ENCODE measurements around the gene NEK11. TPM values are rescaled to one million over a fixed set of nuclear protein-coding genes. Genes with fewer than 3 reads are reported as not detected.

The NEK11 gene
- total RNA-seq, 1 donor from 2014 or later: 7.1 TPM

GRCh38 chr3:131396170-131396569 lies 369.5 kb downstream of the NEK11 start:
- Histone ChIP-seq H3K27me3 (ENCODE audit: insufficient read depth, low read length) (no peaks in the 10 kb centered on the region), H3K9ac (ENCODE audit: low read length) (no peak overlapping the region), H3K9me3 (ENCODE audit: insufficient read depth, low read depth, low read length) (peaks cover 2% of the 10 kb centered on the region), H3K4me1 (ENCODE audit: insufficient read depth, low read length) (no peaks in the 10 kb centered on the region), H3K79me2 (ENCODE audit: insufficient read depth, low read length) (no peaks in the 10 kb centered on the region), H3K4me2 (ENCODE audit: low read length) (no peak overlapping the region), H3K27ac (ENCODE audit: low read depth, low read length) (no peak overlapping the region), H3K36me3 (ENCODE audit: insufficient read depth, low read length) (no peaks in the 10 kb centered on the region), H2AFZ (ENCODE audit: low read depth, low read length) (no peak overlapping the region), H4K20me1 (ENCODE audit: insufficient read depth, low read length) (no peaks in the 10 kb centered on the region), H3K4me3 (ENCODE audit: insufficient read depth, low read depth, low read length) (no peak overlapping the region)
- no peaks in the 10 kb centered on the region for H3K27me3 Mint-ChIP-seq (ENCODE audit: low read depth, unreplicated experiment)
- FAIRE-seq (no peak), DNase-seq (ENCODE audit: low read depth) (no peak)
- no peak overlapping the region for H3K4me3 Mint-ChIP-seq (ENCODE audit: unreplicated experiment)
- no peaks in the 10 kb centered on the region for H3K36me3 Mint-ChIP-seq (ENCODE audit: low read depth, unreplicated experiment)
- TF ChIP-seq CTCF (IDR thresholded peaks at IDR 0.05; ENCODE audit: insufficient read depth, low read depth, low read length) (no peak), EZH2 (IDR thresholded peaks at IDR 0.05; ENCODE audit: insufficient read depth, low read length) (no peak)
- H3K9me3 Mint-ChIP-seq (ENCODE audit: unreplicated experiment): no peaks in the 10 kb centered on the region
- no peak overlapping the region for H3K27ac Mint-ChIP-seq (ENCODE audit: unreplicated experiment)
- no peaks in the 10 kb centered on the region for H3K4me1 Mint-ChIP-seq (ENCODE audit: low read depth, unreplicated experiment)

GRCh38 chr3:131397889-131398288 lies 371.2 kb downstream of the NEK11 start:
- H3K27me3 Mint-ChIP-seq (ENCODE audit: low read depth, unreplicated experiment): no peaks in the 10 kb centered on the region
- no peaks in the 10 kb centered on the region for H3K9me3 ChIP-seq (ENCODE audit: insufficient read depth, low read depth, low read length)
- no peaks in the 10 kb centered on the region for H4K20me1 ChIP-seq (ENCODE audit: insufficient read depth, low read length)
- H3K4me2 ChIP-seq (ENCODE audit: low read length): no peak overlapping the region
- no peaks in the 10 kb centered on the region for H3K27me3 ChIP-seq (ENCODE audit: insufficient read depth, low read length)
- TF ChIP-seq CTCF (IDR thresholded peaks at IDR 0.05; ENCODE audit: insufficient read depth, low read depth, low read length) (no peak), EZH2 (IDR thresholded peaks at IDR 0.05; ENCODE audit: insufficient read depth, low read length) (no peak)
- H3K4me1 Mint-ChIP-seq (ENCODE audit: low read depth, unreplicated experiment): peaks cover 12% of the 10 kb centered on the region
- H3K27ac ChIP-seq (ENCODE audit: low read depth, low read length): no peak overlapping the region
- H3K79me2 ChIP-seq (ENCODE audit: insufficient read depth, low read length): no peaks in the 10 kb centered on the region
- H3K36me3 ChIP-seq (ENCODE audit: insufficient read depth, low read length): no peaks in the 10 kb centered on the region
- H3K9me3 Mint-ChIP-seq (ENCODE audit: unreplicated experiment): no peaks in the 10 kb centered on the region
- no peak overlapping the region for H3K4me3 ChIP-seq (ENCODE audit: insufficient read depth, low read depth, low read length)
- no peak overlapping the region for H3K4me3 Mint-ChIP-seq (ENCODE audit: unreplicated experiment)
- no peak overlapping the region for H3K9ac ChIP-seq (ENCODE audit: low read length)
- FAIRE-seq (no peak), DNase-seq (ENCODE audit: low read depth) (no peak)
- peaks cover 9% of the 10 kb centered on the region for H3K4me1 ChIP-seq (ENCODE audit: insufficient read depth, low read length)
- H2AFZ ChIP-seq (ENCODE audit: low read depth, low read length): no peak overlapping the region
- H3K36me3 Mint-ChIP-seq (ENCODE audit: low read depth, unreplicated experiment): no peaks in the 10 kb centered on the region
- H3K27ac Mint-ChIP-seq (ENCODE audit: unreplicated experiment): no peak overlapping the region

Other genes starting within 250 kb of the NEK11 start
- 132 TPM in 2 replicates for gene ATP2C1, start 132.8 kb upstream of the NEK11 start, total RNA-seq
- gene ASTE1, start 52 bp upstream of the NEK11 start, total RNA-seq: 4.5 and 4.8 TPM in 2 replicates